ENCODE results near the gene ECI1.

The ECI1 gene

DNA sequence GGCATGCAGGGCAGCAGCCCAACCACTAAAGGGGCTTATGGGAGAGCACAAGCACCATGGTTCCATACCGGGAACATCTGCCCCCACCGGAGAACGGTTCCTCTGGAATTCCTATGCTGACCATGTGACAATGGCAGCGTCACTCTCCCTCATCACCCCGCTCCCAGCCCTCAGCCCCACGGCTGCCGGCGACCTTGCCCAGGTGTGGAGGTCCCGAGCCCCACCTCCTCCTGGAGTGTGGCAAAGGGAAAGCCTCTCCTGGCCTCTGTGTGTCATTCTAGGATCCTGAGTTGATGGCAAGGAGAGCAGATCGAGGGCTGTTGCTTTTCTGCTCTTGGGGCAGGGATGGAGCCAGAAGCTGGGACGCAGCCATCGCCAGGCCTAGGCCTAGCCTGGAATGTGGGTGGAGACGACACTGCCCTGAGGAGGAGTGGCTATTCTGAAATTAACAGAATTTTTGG, 34.4 kb upstream of the ECI1 start:
- Histone ChIP-seq H3K36me3 (ENCODE audit: insufficient read depth, low read length) (no peaks in the 10 kb centered on the region), H3K4me1 (ENCODE audit: insufficient read depth, low read length, severe bottlenecking) (no peaks in the 10 kb centered on the region), H2AFZ (ENCODE audit: low read length) (no peak overlapping the region), H3K27me3 (ENCODE audit: insufficient read depth, low read length) (peaks cover 7% of the 10 kb centered on the region; the same call in 1 of the 2 replicates), H3K9me2 (ENCODE audit: low read depth, low read length) (no peaks in the 10 kb centered on the region), H3K4me2 (ENCODE audit: low read length) (no peak overlapping the region), H4K20me1 (ENCODE audit: insufficient read depth, low read length) (no peaks in the 10 kb centered on the region), H3K27ac (ENCODE audit: low read depth, low read length, poor library complexity, severe bottlenecking) (no peak overlapping the region), H3K79me2 (ENCODE audit: insufficient read depth, low read length) (no peaks in the 10 kb centered on the region), H3K9me3 (ENCODE audit: low read length) (no peaks in the 10 kb centered on the region), H3K9ac (ENCODE audit: low read length) (no peak overlapping the region), H3F3A (ENCODE audit: insufficient read depth, low read length) (no peaks in the 10 kb centered on the region), H3K4me3 (ENCODE audit: low read depth, low read length, poor library complexity, severe bottlenecking) (no peak overlapping the region)
- TF ChIP-seq CTCF (IDR thresholded peaks at IDR 0.05; ENCODE audit: low read length) (no peak), EZH2 (IDR thresholded peaks at IDR 0.05; ENCODE audit: borderline replicate concordance, low read length) (no peak)

DNA sequence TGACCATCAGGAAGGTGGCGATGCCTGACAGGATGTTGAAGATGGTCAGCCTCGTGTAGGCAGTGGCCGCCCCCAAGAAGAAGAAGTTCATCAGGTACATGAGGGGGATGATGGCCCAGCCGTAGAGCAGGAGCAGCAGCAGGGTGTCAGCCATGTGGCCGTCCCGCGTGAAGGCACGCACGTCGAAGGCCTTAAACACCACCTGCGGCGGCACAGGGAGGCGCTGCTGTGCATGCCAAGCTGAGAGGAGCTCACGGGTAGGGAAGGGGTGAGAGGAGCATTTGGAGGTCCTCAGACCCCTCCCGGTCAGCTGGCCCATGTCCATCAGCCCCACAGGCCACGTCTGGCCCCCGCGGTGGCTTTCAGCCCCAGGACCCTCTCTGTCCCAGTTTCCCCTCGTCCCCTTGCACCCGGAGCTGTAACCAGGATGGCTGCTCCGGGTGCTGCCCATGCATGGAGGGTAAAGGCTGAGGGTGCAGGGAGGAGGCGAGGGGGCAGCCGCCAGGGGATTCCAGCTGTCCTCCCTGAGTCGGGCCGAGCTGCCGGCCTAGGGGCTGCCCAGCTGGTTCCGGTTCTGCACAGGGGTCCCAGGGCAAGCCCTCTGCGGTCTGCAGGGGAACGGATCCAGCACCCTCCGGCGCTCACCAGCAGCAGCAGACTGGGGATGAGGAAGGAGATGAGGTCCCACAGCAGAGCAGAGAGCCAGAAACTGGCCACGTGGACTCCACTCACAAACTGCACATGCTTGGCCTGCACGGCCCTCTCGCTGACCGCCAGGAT, 33.6 kb upstream of the ECI1 start:
- Histone ChIP-seq H3K79me2 (ENCODE audit: insufficient read depth, low read length) (no peaks in the 10 kb centered on the region), H3K4me1 (ENCODE audit: insufficient read depth, low read length, severe bottlenecking) (no peaks in the 10 kb centered on the region), H3K4me2 (ENCODE audit: low read length) (no peak overlapping the region), H3K9me3 (ENCODE audit: low read length) (no peaks in the 10 kb centered on the region), H3K9ac (ENCODE audit: low read length) (no peak overlapping the region), H3K4me3 (ENCODE audit: low read depth, low read length, poor library complexity, severe bottlenecking) (no peak overlapping the region), H3K9me2 (ENCODE audit: low read depth, low read length) (no peaks in the 10 kb centered on the region), H2AFZ (ENCODE audit: low read length) (no peak overlapping the region), H3K36me3 (ENCODE audit: insufficient read depth, low read length) (no peaks in the 10 kb centered on the region), H4K20me1 (ENCODE audit: insufficient read depth, low read length) (no peaks in the 10 kb centered on the region), H3F3A (ENCODE audit: insufficient read depth, low read length) (no peaks in the 10 kb centered on the region), H3K27me3 (ENCODE audit: insufficient read depth, low read length) (peaks cover 7% of the 10 kb centered on the region; the same call in 1 of the 2 replicates), H3K27ac (ENCODE audit: low read depth, low read length, poor library complexity, severe bottlenecking) (no peak overlapping the region)
- TF ChIP-seq CTCF (IDR thresholded peaks at IDR 0.05; ENCODE audit: low read length) (no peak), EZH2 (IDR thresholded peaks at IDR 0.05; ENCODE audit: borderline replicate concordance, low read length) (no peak)

DNA sequence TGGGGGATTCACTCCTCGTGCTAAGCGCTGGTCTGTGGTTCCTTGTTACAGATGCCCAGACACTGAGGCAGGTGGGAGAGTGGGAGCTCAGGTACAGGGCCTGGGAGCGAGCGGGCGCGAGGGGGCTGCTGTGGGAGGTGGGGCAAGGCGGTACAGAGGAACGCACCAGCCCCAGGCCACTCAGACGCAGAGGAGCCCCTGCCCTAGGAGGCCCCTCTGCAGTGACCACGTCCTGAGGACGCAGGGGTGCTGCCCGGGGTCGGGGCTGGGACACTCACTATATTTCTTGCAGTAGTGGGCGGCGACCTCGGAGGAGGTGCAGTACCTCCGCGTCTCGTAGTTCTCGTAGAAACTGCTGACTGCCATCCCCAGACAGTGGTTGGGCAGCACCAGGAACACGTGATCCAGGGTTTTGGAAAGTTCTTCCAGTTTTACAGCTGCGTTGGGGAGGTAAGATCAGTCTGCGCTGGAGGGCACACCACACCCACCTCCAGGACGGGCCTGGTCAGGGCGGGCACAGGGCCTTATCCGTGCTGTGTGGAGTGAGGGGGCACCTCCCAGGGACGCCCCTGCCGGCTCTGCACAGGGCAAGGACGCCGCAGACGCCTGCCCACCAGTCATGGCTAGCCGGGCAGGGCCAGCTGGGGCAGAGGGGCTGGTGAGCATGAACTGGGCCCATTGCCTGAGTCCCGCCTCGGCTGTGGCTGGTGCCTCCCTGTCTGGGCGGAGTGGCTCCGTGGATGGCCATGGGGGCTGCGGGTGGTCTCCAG, 32.8 kb upstream of the ECI1 start:
- Histone ChIP-seq H3K36me3 (ENCODE audit: insufficient read depth, low read length) (no peaks in the 10 kb centered on the region), H3K9ac (ENCODE audit: low read length) (no peak overlapping the region), H3K4me3 (ENCODE audit: low read depth, low read length, poor library complexity, severe bottlenecking) (no peak overlapping the region), H3K4me1 (ENCODE audit: insufficient read depth, low read length, severe bottlenecking) (no peaks in the 10 kb centered on the region), H3K9me2 (ENCODE audit: low read depth, low read length) (no peaks in the 10 kb centered on the region), H3F3A (ENCODE audit: insufficient read depth, low read length) (no peaks in the 10 kb centered on the region), H3K27ac (ENCODE audit: low read depth, low read length, poor library complexity, severe bottlenecking) (no peak overlapping the region), H3K9me3 (ENCODE audit: low read length) (no peaks in the 10 kb centered on the region), H3K27me3 (ENCODE audit: insufficient read depth, low read length) (peaks cover 7% of the 10 kb centered on the region), H3K4me2 (ENCODE audit: low read length) (no peak overlapping the region), H3K79me2 (ENCODE audit: insufficient read depth, low read length) (no peaks in the 10 kb centered on the region), H2AFZ (ENCODE audit: low read length) (no peak overlapping the region), H4K20me1 (ENCODE audit: insufficient read depth, low read length) (no peaks in the 10 kb centered on the region)
- TF ChIP-seq EZH2 (IDR thresholded peaks at IDR 0.05; ENCODE audit: borderline replicate concordance, low read length) (no peak), CTCF (IDR thresholded peaks at IDR 0.05; ENCODE audit: low read length) (no peak)
